Anterior cingulate cortex (tissue), 58 donors: Measurements from ENCODE around the gene FLRT1.
A peak's percentile ranks its signal among the peaks of the same experiment; 100 is the strongest.
"Not testable (repeated sequence)": the region's sequence is repeated elsewhere in the genome, so short reads cannot be mapped to it uniquely, and the experiment has no call there.

Experiments
- DNase-seq, 58 donors: peaks; one replicate each; lab custom pipeline; 2025; lab: John Stamatoyannopoulos, UW

The FLRT1 gene

GRCh38 chr11:64041846-64042245 is 6.1 kb downstream of the FLRT1 start:
- no peak for DNase-seq

GRCh38 chr11:64042301-64042700 is 6.6 kb downstream of the FLRT1 start:
- no peak for DNase-seq

DNA sequence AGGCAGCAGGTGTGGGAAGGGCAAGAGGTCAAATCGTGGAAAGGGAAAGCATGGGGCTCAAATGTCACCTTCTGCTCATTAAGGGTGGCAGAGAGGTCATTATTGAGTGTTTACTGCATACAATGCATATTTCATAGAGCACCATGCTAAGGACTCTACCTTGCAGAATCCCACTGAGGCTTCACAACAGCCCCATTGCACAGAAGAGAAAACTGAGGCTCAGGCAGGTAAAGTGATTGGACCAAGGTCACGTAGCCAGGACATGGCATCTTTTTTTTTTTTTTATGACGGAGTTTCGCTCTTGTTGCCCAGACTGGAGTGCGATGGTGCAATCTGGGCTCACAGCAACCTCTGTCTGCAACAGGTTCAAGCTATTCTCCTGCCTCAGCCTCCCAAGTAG is 7.8 kb downstream of the FLRT1 start:
- no peak for DNase-seq

DNA sequence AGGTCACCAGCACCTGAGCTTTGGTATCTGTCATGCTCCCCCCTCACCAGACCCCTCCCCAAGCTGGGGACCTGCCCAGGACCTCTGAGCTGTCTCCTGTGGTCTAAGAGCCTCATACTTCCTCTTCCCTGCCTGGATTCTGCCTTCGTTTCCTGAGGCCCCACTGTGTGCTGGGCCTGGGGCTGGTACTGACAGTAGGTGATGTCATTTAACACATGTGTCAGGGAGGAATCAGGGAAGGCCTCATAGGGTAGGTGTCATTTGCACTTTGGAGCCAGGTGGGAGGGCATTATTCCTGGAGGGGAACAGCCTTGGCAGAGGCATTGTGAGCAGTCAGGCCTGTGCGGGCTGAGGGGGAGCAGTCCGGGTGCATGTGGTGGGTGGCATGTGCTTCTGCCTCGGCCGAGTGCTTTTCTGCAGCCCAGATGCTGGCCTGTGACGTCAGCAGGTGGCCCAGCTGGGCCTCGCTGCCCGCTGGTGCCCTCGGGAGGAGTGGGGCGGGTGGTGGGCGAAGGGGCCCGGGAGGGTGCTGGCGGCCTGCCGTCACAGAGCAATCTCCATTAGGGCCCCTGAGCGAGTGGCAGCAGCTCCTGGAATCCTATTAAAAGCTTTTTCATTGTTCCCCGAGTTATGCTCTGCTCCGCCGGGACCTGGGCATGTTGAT is 9.1 kb downstream of the FLRT1 start:
- peak in 42 of 58 donors; percentile 11 to 85 (median 52) for DNase-seq

DNA sequence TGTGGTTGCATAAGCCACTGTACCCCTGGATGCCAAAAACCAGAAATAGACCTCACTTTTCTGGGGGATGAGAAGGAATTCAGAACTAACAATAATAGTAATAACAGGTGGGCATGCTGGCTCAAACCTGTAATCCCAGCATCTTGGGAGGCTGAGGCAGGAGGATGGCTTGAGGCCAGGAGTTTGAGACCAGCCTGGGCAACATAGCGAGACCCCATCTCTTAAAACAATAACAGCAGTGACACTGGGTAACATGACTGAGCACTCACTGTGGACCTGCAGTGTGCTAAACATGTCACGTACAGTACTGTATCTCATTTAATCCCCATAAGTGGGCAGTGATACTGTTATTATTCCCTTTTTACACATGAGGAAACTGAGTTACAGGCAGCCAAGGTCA is 10.0 kb downstream of the FLRT1 start:
- no peak for DNase-seq

DNA sequence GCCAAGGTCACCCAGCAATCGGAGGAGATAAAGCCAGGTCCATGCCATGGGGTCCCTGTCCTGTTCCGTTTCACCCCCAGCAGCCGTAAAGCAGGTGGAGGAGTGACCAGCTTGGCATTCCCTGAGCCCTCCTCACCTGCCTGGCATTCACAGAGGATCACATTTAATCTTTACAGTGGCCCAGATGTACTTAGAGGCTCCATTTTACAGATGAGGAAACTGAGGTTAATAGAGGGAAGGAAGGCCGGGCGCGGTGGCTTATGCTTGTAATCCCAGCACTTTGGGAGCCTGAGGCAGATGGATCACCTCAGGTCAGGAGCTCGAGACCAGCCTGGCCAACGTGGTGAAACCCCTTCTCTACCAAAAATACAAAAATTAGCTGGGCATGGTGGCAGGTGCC is 11.6 kb downstream of the FLRT1 start:
- DNase-seq: not testable (repeated sequence)

GRCh38 chr11:64048042-64048854 is 12.5 kb downstream of the FLRT1 start:
- peak in 57 of 58 donors; percentile 35 to 99 (median 92) for DNase-seq

DNA sequence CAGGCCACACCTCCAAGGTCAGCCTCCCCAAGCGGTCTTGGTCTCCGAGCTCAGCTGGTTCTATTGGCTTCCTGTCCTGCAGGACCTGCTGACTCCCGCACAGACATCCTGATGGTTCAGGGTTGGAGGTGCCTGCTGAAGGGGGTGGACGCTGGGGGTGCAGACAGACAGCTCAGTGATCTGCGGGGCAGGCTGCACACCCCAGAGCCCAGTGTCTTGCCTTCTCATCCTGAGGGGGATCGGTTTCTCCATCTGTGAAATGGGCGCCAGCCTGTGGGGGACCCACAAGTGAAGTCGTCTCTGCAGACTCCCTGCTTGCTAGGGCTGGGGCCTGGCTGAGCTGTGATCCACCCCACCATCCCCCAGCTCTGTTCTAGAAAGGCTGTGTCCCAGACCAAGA is 13.8 kb downstream of the FLRT1 start:
- no peak for DNase-seq

- peak in 4 of 58 donors; percentile 24 to 34 (median 26) for DNase-seq
Observed at GRCh38 chr11:64051297-64051696, 15.6 kb downstream of the FLRT1 start.

GRCh38 chr11:64052436-64052835 is 16.7 kb downstream of the FLRT1 start:
- no peak for DNase-seq

DNA sequence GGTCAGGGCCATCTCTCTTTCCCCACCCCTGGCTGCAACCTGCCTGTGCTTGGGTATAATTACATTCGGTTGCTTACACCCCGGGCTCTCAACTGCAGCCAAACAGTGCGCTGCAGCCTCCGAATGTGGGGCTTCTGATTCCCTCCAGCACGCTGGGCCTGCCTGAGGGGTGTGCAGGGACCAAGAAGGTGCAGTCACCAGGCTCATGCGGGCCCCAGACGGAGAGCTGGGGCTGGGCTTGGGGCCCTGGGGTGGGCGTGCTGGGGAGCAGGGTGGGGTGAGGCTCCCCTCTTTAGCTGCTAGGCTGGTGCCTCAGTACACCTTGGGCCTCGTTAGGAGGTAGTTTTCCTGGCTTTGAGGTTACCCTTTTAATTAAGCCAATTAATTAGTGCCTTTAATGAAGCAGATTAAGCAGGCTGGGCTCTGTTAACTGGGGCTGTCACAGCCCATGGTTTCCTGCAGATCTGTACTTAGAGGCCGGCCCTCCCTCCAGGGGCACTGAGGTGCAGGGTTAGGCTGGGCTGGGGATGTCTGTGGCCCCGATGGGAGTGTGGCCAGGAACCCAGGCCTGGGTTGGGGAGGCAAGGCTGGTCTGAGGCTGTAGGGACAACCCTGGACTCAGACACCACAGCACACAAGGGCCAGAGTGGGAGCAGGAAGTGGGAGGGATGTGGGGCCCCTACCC is 17.3 kb downstream of the FLRT1 start:
- no peak for DNase-seq

DNA sequence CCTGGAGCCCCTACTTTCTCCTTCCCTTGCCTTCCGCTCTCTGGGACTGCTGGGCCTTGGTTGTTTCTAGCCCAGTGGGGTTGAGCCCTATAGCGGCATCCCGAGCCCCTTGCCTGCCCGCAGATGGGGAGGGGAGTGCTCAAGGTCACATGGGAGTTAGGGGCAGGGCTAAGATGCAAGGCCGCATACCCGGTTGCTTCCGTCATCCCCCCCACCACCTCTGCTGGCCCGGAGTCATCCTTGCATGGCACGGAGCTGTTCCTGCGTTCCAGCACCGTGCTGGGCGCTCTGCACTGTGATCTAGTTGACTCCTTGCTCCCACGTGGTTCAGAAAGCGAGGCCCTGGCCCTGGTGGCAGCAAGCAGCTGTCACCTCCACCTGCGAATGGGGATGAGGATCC is 18.0 kb downstream of the FLRT1 start:
- peak in 3 of 58 donors; percentile 27 to 36 (median 29) for DNase-seq

DNA sequence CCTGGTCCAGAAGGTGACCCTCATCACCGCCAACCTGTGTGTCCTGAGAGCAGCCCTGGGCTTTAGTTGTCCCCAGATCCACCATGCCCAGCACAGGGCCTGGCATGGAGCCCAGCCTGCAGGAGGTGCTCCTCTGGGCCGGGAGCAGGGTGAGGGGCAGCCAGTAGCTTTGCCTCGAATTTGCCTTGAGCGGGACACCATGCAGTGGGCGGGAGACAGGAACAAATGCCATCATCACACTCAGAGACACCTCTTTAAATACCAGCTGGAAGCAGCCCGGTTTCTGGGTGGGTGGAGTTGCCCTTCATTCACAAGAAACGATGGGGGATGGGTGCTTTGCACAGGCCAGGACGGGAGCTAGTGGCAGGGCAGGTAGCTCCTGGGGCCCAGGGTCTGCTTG is 19.3 kb downstream of the FLRT1 start:
- peak in 24 of 58 donors; percentile 14 to 83 (median 44) for DNase-seq

DNA sequence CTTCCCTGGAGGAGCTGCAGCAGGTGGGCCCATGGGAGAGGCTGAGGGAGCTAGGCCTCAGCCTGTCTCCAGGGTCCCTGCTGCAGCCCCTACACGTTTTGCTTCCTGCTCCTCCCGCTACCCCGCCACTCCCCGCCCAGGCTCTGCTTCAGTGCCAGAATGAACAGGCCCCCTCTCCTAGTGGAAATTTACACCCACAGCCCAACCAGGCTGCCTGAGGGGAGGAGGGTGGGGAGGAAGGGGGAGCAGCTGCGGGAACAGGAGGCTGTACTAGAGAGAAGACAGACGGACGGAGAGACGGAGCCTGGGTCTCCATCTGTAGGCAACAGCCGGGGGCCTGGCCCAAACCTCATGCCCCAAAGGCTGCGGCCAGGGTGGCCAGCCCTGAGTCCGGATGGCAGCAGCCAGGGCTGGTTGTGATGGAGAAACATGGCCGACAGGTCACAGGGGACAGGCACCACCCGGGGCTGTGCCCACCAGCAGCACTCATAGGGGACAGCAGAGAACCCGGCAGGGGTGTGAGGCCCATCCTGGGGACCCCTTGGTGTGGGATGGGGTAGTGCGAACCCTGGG is 20.6 kb downstream of the FLRT1 start:
- DNase-seq: peak in 37 of 58 donors; percentile 9 to 76 (median 50)

DNA sequence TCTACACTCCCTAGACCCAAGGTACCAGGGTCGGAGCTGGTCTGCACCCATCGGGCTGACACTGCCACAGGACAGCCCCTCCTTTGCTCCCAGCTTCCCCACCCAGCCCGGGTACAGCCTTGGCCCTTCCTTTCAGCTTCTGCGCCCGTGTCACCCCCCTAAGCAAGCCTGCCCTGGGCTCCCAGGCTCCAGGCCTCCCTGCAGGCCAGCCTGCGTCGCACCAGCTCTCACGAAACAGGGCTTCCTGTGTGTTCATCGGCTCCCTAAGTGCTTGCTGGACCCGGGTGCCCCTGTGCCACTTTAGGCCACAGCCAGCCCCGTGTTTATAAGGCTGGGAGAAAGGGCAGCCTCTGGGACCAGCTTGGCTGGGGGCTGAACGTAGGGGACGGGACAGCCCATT is 21.1 kb downstream of the FLRT1 start:
- DNase-seq: no peak

DNA sequence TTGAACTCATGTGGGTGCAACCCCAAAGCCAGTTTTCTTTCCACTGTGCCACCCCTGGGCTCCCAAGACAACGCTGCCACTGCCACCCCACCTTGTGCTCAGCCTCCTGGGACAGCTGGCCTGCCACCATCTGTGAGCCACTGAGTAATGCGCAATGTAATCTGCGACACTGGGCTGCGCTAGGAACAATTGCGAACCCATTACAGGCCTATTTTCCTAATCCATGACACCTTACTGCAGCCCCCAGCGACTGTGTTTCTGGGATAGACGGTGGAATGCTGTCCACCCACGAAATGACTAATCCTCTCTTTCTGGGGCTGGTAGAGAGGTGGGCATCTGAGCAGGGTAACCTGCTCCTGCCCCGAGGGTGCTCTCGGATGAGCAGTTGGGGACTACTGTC is 22.2 kb downstream of the FLRT1 start:
- no peak for DNase-seq

GRCh38 chr11:64058494-64058893 is 22.8 kb downstream of the FLRT1 start:
- peak in 22 of 58 donors; percentile 21 to 69 (median 38) for DNase-seq

GRCh38 chr11:64059339-64060140 is 23.8 kb downstream of the FLRT1 start:
- no peak for DNase-seq

DNA sequence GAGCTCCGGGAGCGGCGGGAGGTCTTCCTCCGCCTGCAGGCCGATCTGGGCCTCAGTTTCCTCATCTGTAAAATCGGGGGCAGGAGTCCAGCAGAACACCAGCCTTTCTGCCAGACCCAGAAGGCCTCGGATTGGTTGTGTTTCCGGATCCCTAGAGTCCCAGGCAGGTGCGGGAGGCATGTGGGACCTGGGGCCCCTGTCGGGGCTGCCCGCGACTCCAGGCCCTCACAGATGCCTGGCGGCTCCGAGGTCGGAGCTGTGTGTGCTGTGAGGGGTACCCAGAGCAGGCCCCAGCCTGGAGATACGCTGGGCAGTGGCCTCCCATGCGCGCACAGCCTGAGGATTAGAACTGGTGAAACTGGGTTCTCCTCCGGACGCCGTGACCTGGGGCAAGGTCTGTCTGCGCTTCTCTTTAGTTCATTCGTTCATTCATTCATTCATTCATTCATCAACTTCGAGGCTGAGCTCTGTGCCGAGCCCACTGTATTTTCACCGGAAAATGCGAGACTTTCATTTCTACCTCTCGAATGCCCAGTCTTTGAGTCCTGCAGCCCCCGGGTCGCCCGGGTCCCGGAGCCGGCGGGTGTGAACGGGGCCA is 24.6 kb downstream of the FLRT1 start:
- no peak for DNase-seq
